Omental fat pad (tissue), 4 donors: ENCODE results near the gene GOT2. TPM values are rescaled to one million over a fixed set of nuclear protein-coding genes. Genes with fewer than 3 reads are reported as not detected.
"Not testable (repeated sequence)": the region's sequence is repeated elsewhere in the genome, so short reads cannot be mapped to it uniquely, and the experiment has no call there.

Experiments
- ATAC-seq: fragments of 150-250 bp; one replicate; pipeline ENCODE4 v1.9.1; 2016; ENCODE audit warnings: mild to moderate bottlenecking, moderate library complexity; ENCODE audit not compliant: low FRiP score
- DNase-seq: peaks from one replicate; pipeline ENCODE4 v3.0.0-alpha.2; 2019; ENCODE audit warnings: low spot score
- CTCF ChIP-seq, 3 donors: fragments of 450-650 bp; IDR thresholded peaks; one replicate each; pipeline ENCODE4 v1.5.1; 2016 to 2017; ENCODE audit warnings: antibody characterized with exemption in 3 of 3, mild to moderate bottlenecking in 3 of 3, moderate library complexity in 2 of 3
- total RNA-seq, 4 donors: library from RNA; depleted of rRNA; stranded (reverse); fragments of >200 nt; gene quantifications; one replicate each; pipeline ENCODE4 v1.1.0, GENCODE V29; 2016

Gene GOT2
- total RNA-seq, 4 donors from 2014 or later = 20.6 to 30.7 (median 27.4) TPM

DNA sequence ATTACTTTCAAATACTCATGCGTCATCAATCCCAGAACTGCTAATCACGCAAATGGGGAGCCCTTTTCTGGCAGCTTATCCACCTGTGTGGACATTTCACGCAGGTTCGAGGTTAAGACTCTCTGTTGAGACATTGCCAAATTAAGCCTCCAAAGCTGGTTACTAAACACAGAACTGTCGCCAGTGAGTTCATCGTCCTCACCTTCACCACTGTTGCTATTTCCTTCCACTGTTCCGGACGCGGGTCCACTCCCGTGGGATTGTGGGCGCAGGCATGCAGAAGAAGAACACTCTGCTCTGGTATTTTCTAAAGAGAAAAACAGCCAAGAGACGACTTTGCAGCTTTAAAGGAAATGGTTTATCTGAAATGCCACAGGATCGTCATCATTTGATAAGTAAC is 16.1 kb downstream of the GOT2 start:
- no peak for TF ChIP-seq CTCF (IDR thresholded peaks at IDR 0.05)
- ATAC-seq (no peak), DNase-seq (no peak)

GRCh38 chr16:58716468-58716867 is 17.6 kb downstream of the GOT2 start:
- DNase-seq = no peak
- TF ChIP-seq CTCF (IDR thresholded peaks at IDR 0.05) = no peak
- no peak for ATAC-seq

DNA sequence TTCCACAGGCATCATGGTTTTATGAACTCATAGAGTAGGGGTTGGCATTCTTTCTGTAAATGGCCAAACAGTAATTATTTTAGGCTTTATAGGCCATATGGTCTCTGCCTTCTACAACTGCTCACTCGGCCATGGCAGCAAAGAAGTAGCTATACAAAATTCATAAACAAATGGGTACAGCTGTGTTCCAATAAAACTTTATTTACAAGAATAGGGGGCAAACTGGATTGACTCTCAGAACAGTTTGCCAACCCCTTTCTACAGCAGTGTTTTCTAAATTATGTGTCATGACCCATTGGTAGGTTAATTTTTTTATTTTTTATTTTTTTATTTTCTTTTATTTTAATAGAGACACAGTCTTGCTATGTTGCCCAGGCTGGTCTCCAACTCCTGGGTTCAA is 20.4 kb downstream of the GOT2 start:
- ATAC-seq (no peak), DNase-seq (no peak)
- TF ChIP-seq CTCF (IDR thresholded peaks at IDR 0.05) = no peak

GRCh38 chr16:58709333-58709732 is 24.8 kb downstream of the GOT2 start:
- ATAC-seq (no peak), DNase-seq (no peak)
- TF ChIP-seq CTCF (IDR thresholded peaks at IDR 0.05) = no peak

DNA sequence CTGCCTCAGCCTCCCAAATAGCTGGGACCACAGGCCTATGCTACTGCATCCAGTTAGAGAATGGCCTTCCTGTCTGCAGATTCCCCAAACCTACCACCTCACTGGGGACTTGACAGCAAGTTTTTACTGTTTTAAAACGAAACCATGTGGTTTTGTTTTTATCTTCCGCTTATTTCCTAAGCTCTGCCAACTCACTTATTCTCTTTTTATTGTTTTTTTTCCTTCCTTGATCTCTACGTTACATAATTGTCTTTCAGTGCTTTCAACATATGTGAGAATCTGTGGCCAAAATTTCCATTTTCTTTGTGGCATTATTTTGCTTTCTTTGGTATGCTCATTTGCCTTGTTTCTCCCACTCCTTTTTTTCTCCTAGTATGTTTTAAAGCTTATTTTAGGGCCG is 35.0 kb downstream of the GOT2 start:
- TF ChIP-seq CTCF (IDR thresholded peaks at IDR 0.05) = no peak
- DNase-seq (no peak), ATAC-seq (no peak)

GRCh38 chr16:58695368-58695767 is 38.7 kb downstream of the GOT2 start:
- ATAC-seq = no peak
- TF ChIP-seq CTCF (IDR thresholded peaks at IDR 0.05) = no peak

GRCh38 chr16:58692450-58692849 is 41.7 kb downstream of the GOT2 start:
- no peak for DNase-seq
- no peak for TF ChIP-seq CTCF (IDR thresholded peaks at IDR 0.05)
- ATAC-seq = no peak

More at GRCh38 chr16:58695368-58695767, 38.7 kb downstream of the GOT2 start:
- DNase-seq = no peak

DNA sequence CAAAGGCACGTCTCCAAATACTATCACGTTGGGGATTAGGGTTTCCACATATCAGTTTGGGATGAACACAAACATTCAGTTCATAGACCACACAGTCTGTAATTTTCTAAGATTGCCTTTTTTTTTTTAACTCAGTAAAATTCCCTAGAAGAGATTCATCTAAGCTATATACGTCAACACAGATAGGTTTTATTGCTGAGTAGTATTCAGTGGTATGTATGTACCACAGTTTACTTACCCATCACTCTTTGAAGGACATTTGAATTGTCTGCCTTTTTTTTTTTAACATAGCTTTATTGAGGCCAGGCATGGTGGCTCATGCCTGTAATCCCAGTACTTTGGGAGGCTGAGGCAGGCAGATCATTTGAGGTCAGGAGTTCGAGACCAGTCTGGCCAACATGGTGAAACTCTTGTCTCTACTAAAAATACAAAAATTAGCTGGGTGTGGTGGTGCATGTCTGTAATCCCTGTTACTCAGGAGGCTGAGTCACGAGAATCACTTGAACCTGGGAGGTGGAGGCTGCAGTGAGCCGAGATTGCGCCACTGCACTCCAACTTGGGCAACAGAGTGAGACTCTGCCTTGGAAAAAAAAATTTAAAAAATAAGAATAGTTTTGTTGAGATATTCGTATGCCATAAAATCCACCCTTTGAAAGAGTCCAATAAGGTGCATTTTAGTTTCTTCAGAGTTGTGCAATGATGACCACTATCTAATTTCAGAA is 47.0 kb downstream of the GOT2 start:
- ATAC-seq, DNase-seq: not testable (repeated sequence)
